Measurements from ENCODE around the gene GET3.
"Not testable (repeated sequence)": the region's sequence is repeated elsewhere in the genome, so short reads cannot be mapped to it uniquely, and the experiment has no call there.

Gene GET3

GRCh38 chr19:12723641-12724426 is 13.5 kb upstream of the GET3 start, which contains the start of gene TNPO2:
TNPO2 (minus strand) TSS chr19:12723932; CDS start chr19:12720977, 2,955 bp downstream.
- TF ChIP-seq POLR2A (IDR thresholded peaks at IDR 0.05; ENCODE audit: low read depth, low read length) = peak; percentile 6; the same call in 1 of the 2 replicates
- no peak for DNase-seq (ENCODE audit: insufficient read length, low spot score)
- FAIRE-seq = no peak

- DNase-seq (ENCODE audit: insufficient read length, low spot score); FAIRE-seq: not testable (repeated sequence)
These were observed 11.7 kb upstream of the GET3 start for GRCh38 chr19:12725612-12726011.

GRCh38 chr19:12726988-12727316 is 10.3 kb upstream of the GET3 start:
- DNase-seq (ENCODE audit: insufficient read length, low spot score) (no peak), FAIRE-seq (no peak)
- TF ChIP-seq POLR2A (IDR thresholded peaks at IDR 0.05; ENCODE audit: low read depth, low read length) = no peak

- no peak for DNase-seq (ENCODE audit: insufficient read length, low spot score)
- TF ChIP-seq POLR2A (IDR thresholded peaks at IDR 0.05; ENCODE audit: low read depth, low read length) = no peak
- no peak for FAIRE-seq
These were observed 9.4 kb upstream of the GET3 start for GRCh38 chr19:12727745-12728433.

- DNase-seq (ENCODE audit: insufficient read length, low spot score) = no peak
- no peak for FAIRE-seq
- no peak for TF ChIP-seq POLR2A (IDR thresholded peaks at IDR 0.05; ENCODE audit: low read depth, low read length)
These were observed 7.2 kb upstream of the GET3 start for GRCh38 chr19:12730064-12730463.

GRCh38 chr19:12731337-12731736 is 6.0 kb upstream of the GET3 start:
- DNase-seq (ENCODE audit: insufficient read length, low spot score) (no peak), FAIRE-seq (no peak)
- TF ChIP-seq POLR2A (IDR thresholded peaks at IDR 0.05; ENCODE audit: low read depth, low read length) = no peak

GRCh38 chr19:12733369-12734214 is 3.7 kb upstream of the GET3 start:
- no peak for DNase-seq (ENCODE audit: insufficient read length, low spot score)

GRCh38 chr19:12737835-12738351 is 596 bp downstream of the GET3 start:
- TF ChIP-seq POLR2A (IDR thresholded peaks at IDR 0.05; ENCODE audit: low read depth, low read length) = no peak
- FAIRE-seq (no peak), DNase-seq (ENCODE audit: insufficient read length, low spot score) (no peak)

More at GRCh38 chr19:12733369-12734214, 3.7 kb upstream of the GET3 start:
- no peak for TF ChIP-seq POLR2A (IDR thresholded peaks at IDR 0.05; ENCODE audit: low read depth, low read length)
- FAIRE-seq = no peak

- DNase-seq (ENCODE audit: insufficient read length, low spot score) (no peak), FAIRE-seq (no peak)
- no peak for TF ChIP-seq POLR2A (IDR thresholded peaks at IDR 0.05; ENCODE audit: low read depth, low read length)
These were observed 8.0 kb downstream of the GET3 start for GRCh38 chr19:12745166-12745897.

- FAIRE-seq = no peak
- no peak for DNase-seq (ENCODE audit: insufficient read length, low spot score)
- TF ChIP-seq POLR2A (IDR thresholded peaks at IDR 0.05; ENCODE audit: low read depth, low read length) = no peak
These were observed 11.2 kb downstream of the GET3 start for GRCh38 chr19:12748489-12748888.

- no peak for DNase-seq (ENCODE audit: insufficient read length, low spot score)
- no peak for FAIRE-seq
- no peak for TF ChIP-seq POLR2A (IDR thresholded peaks at IDR 0.05; ENCODE audit: low read depth, low read length)
These were observed 12.7 kb downstream of the GET3 start for GRCh38 chr19:12749938-12750521.

- FAIRE-seq (no peak), DNase-seq (ENCODE audit: insufficient read length, low spot score) (no peak)
- no peak for TF ChIP-seq POLR2A (IDR thresholded peaks at IDR 0.05; ENCODE audit: low read depth, low read length)
These were observed 13.6 kb downstream of the GET3 start for GRCh38 chr19:12750851-12751250.

- TF ChIP-seq POLR2A (IDR thresholded peaks at IDR 0.05; ENCODE audit: low read depth, low read length) = no peak
- FAIRE-seq = no peak
- no peak for DNase-seq (ENCODE audit: insufficient read length, low spot score)
These were observed 14.3 kb downstream of the GET3 start, which contains the start of gene BEST2 for GRCh38 chr19:12751635-12752034. BEST2 (plus strand) TSS chr19:12751791; CDS start chr19:12752593, 802 bp downstream.

Data from H54 (cell line).